K562 (cell line): ENCODE measurements around the gene VDAC2. TPM values are rescaled to one million over a fixed set of nuclear protein-coding genes. Genes with fewer than 3 reads are reported as not detected.

Experiments used
- CBX5 ChIP-seq: IDR thresholded peaks from 2 replicates; pipeline ENCODE4 v1.6.1; 2014; ENCODE audit warnings: low read depth, borderline replicate concordance
- CCNT2 ChIP-seq: IDR thresholded peaks from 2 replicates; pipeline ENCODE4 v1.6.1; 2011; ENCODE audit warnings: borderline replicate concordance, low read depth, mild to moderate bottlenecking, moderate library complexity, mixed read lengths, low read length; ENCODE audit not compliant: insufficient read length; ENCODE audit errors: extremely low read depth
- DNMT1 ChIP-seq: fragments of 450-650 bp; IDR thresholded peaks from 2 replicates; pipeline ENCODE4 v1.6.1; 2016; ENCODE audit warnings: antibody characterized with exemption, mild to moderate bottlenecking
- ESRRB ChIP-seq: fragments of 250-450 bp; sonication (Bioruptor Pico); IDR thresholded peaks from 2 replicates; pipeline ENCODE4 v1.5.0; 2020; ENCODE audit warnings: mild to moderate bottlenecking, moderate library complexity, borderline replicate concordance
- ETV6 ChIP-seq, 3 experiments: fragments of 150-350 bp in 1 of 3; sonication (generic) in 1 of 3; formaldehyde crosslinking in 1 of 3; IDR thresholded peaks; 2 replicates each; pipeline versions ENCODE4 v1.6.1 to v1.8.0; 2014 to 2022; ENCODE audit warnings: borderline replicate concordance in 2 of 3, low read depth in 2 of 3, antibody characterized with exemption in 1 of 3, low read length in 1 of 3, mild to moderate bottlenecking in 1 of 3, missing genetic modification reagents in 1 of 3
- HOXB6 ChIP-seq: fragments of 250-450 bp; sonication (Bioruptor Pico); IDR thresholded peaks from 2 replicates; pipeline ENCODE4 v1.5.1; 2022; ENCODE audit warnings: mild to moderate bottlenecking, borderline replicate concordance
- MTA3 ChIP-seq: fragments of 450-650 bp; formaldehyde crosslinking; IDR thresholded peaks from 2 replicates; pipeline ENCODE4 v1.6.1; 2017; ENCODE audit warnings: mild to moderate bottlenecking, borderline replicate concordance
- NR2C2 ChIP-seq, 2 experiments: fragments of 200-800 bp in 1 of 2; sonication (Bioruptor generic) in 1 of 2; sonication (generic) in 1 of 2; formaldehyde crosslinking in 1 of 2; IDR thresholded peaks; 2 replicates each; pipeline versions ENCODE4 v1.6.1 to v1.8.0; 2016 to 2022; ENCODE audit warnings: mild to moderate bottlenecking in 1 of 2, missing compliant biosample characterization in 1 of 2, missing genetic modification characterization in 1 of 2, missing genetic modification reagents in 1 of 2
- RNF2 ChIP-seq: sonication (generic); IDR thresholded peaks from 2 replicates; pipeline ENCODE4 v1.6.1; 2016
- SAP30 ChIP-seq: fragments of 200-600 bp; sonication (generic); IDR thresholded peaks from 2 replicates; pipeline ENCODE4 v1.6.1; 2012; ENCODE audit warnings: borderline replicate concordance, low read depth, mild to moderate bottlenecking, moderate library complexity, low read length, control low read depth, inconsistent platforms; ENCODE audit not compliant: insufficient read depth, poor library complexity, severe bottlenecking
- SRSF3 ChIP-seq: fragments of 200-400 bp; formaldehyde crosslinking; IDR thresholded peaks from 2 replicates; pipeline ENCODE4 v1.6.1; 2016; ENCODE audit warnings: mild to moderate bottlenecking, low read length, moderate library complexity; ENCODE audit not compliant: insufficient read depth
- TAF1 ChIP-seq: IDR thresholded peaks from 2 replicates; pipeline ENCODE4 v1.6.1; 2011; ENCODE audit warnings: mild to moderate bottlenecking, low read length, moderate library complexity; ENCODE audit not compliant: insufficient read depth, control insufficient read depth, severe bottlenecking; ENCODE audit errors: extremely low read depth
- TBL1XR1 ChIP-seq, 2 experiments: IDR thresholded peaks; 2 replicates each; pipeline ENCODE4 v1.6.1; 2012; ENCODE audit warnings: improper control_type of control experiment in 2 of 2, low read length in 2 of 2, mild to moderate bottlenecking in 1 of 2
- TGIF2 ChIP-seq: sonication (generic); formaldehyde crosslinking; IDR thresholded peaks from 2 replicates; pipeline ENCODE4 v1.8.1; 2022; ENCODE audit warnings: mild to moderate bottlenecking, missing genetic modification reagents, moderate library complexity
- ZFP36 ChIP-seq: fragments of 150-350 bp; IDR thresholded peaks from 2 replicates; pipeline ENCODE4 v1.6.1; 2018; ENCODE audit warnings: low read length, low read depth; ENCODE audit not compliant: partially characterized antibody
- ZKSCAN1 ChIP-seq: fragments of 150-350 bp; IDR thresholded peaks from 2 replicates; pipeline ENCODE4 v1.6.1; 2016; ENCODE audit warnings: low read depth, low read length
- ZNF41 ChIP-seq: fragments of 250-450 bp; sonication (Bioruptor Pico); conservative IDR thresholded peaks from 2 replicates; pipeline ENCODE4 v1.4.0; 2020; ENCODE audit warnings: mild to moderate bottlenecking
- ZNF584 ChIP-seq: fragments of 200-800 bp; sonication (Bioruptor generic); IDR thresholded peaks from 2 replicates; pipeline ENCODE4 v1.6.1; 2016; ENCODE audit warnings: low read depth, mild to moderate bottlenecking, missing genetic modification characterization, missing compliant biosample characterization
- ZNF778 ChIP-seq: fragments of 450-650 bp; formaldehyde crosslinking; IDR thresholded peaks from 2 replicates; pipeline ENCODE4 v1.4.0; 2020; ENCODE audit warnings: mild to moderate bottlenecking, moderate library complexity
- ZZZ3 ChIP-seq: fragments of 450-650 bp; IDR thresholded peaks from 2 replicates; pipeline ENCODE4 v1.6.1; 2016; ENCODE audit warnings: antibody characterized with exemption, mild to moderate bottlenecking, moderate library complexity
- polyA plus RNA-seq, 8 experiments: library from polyadenylated mRNA; depleted of rRNA in 4 of 8; stranded (reverse) in 5 of 8; unstranded in 3 of 8; fragments of >200 nt; fragmentation: Nextera tagmentation in 2 of 8; fragmentation: Illumina TruSeq in 1 of 8; extraction: Ambion mirVana in 2 of 8; extraction: Trizol in 1 of 8; gene quantifications; 2 replicates each; pipeline versions ENCODE4 v1.2.1 to v1.2.3, GENCODE V29; 2011 to 2014; ENCODE audit warnings: inconsistent platforms in 1 of 8, missing spikeins in 1 of 8
- total RNA-seq, 7 experiments: library from RNA; depleted of rRNA in 6 of 7; stranded (reverse); fragments of >200 nt in 6 of 7; fragmentation: Illumina TruSeq in 2 of 7; extraction: Trizol in 2 of 7; gene quantifications; 2 replicates each; pipeline versions ENCODE4 v1.2.1 to v1.2.3, GENCODE V29; 2011 to 2021; ENCODE audit warnings: low replicate concordance in 1 of 7
- TF ChIP-seq, protein P1 (sequence below): fragments of 250-450 bp; sonication (Bioruptor Pico); IDR thresholded peaks from 2 replicates; pipeline ENCODE4 v1.4.0; 2020; ENCODE audit warnings: mild to moderate bottlenecking, moderate library complexity
- TF ChIP-seq, protein P2 (sequence below): fragments of 450-650 bp; IDR thresholded peaks from 2 replicates; pipeline ENCODE4 v1.7.1; 2018; ENCODE audit warnings: mild to moderate bottlenecking, low read depth; ENCODE audit not compliant: partially characterized antibody

Gene VDAC2
- total and polyA plus RNA-seq, 9 of the 15 experiments (the other 6 are each of a cell fraction or from before 2014, with no cell fraction given), result 139 to 450 (median 250) TPM

DNA sequence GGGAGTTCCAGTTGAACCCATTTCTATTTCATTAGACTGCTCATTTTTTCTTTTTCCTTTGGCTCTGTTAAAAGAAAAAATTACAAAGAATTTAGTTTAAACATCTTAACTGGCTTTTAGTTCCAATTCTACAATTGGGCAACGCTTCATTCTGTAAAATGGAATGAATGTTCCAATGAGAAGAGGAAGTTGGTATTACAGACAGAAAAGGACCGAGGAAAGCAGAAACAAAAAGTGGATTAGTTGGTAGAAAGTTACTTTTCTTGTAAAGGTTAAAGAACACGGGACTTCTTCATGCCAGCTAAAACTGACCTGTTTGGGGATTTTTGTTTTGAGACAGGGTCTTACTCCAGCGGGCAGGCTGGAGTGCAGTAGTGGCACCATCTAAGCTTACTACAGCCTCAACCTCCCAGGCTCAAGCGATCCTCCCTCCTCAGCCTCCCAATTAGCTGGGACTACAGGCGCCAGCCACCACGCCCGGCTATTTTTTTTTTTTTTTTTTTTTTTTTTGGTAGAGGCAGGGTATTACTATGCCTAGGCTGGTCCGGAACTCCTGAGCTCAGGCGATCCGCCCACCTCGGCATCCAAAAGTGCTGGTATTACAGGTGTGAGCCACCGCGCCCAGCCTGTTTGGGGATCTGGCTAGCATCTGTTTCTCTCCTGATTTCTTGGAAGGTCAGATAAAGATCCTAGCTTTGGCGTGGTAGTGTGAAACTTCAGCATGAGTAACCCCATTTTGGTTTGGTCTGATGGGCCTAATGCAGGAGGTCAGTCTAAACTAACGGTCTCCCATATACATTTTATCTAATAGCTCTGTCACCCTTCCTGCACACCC lies 1.3 kb upstream of the VDAC2 start (continued):
- TF ChIP-seq ETV6 (IDR thresholded peaks at IDR 0.05; ENCODE audit: borderline replicate concordance in 1 of 2, low read depth in 2 of 2, low read length in 1 of 2) (no peak), ETV6 (CRISPR knock-in tag; IDR thresholded peaks at IDR 0.05; ENCODE audit: borderline replicate concordance) (no peak), ZKSCAN1 (no peak), CCNT2 (no peak), ZNF778 (CRISPR knock-in tag) (no peak), RNF2 (no peak; the same call in 1 of the 2 replicates), CBX5 (no peak), NR2C2 (CRISPR knock-in tag; IDR thresholded peaks at IDR 0.05) (no peak), NR2C2 (tag; IDR thresholded peaks at IDR 0.05) (no peak), ZNF41 (CRISPR knock-in tag) (peak; percentile 89), ZFP36 (no peak), ZZZ3 (no peak), HOXB6 (CRISPR knock-in tag) (no peak), TGIF2 (CRISPR knock-in tag) (no peak), MTA3 (no peak), DNMT1 (no peak), TBL1XR1 (IDR thresholded peaks at IDR 0.05; ENCODE audit: low read length in 2 of 2) (no peak), SAP30 (no peak), SRSF3 (no peak), TAF1 (no peak), ZNF584 (peak; percentile 97), ESRRB (CRISPR knock-in tag) (peak; percentile 81; the same call in 1 of the 2 replicates)
- TF ChIP-seq, protein P1, sequence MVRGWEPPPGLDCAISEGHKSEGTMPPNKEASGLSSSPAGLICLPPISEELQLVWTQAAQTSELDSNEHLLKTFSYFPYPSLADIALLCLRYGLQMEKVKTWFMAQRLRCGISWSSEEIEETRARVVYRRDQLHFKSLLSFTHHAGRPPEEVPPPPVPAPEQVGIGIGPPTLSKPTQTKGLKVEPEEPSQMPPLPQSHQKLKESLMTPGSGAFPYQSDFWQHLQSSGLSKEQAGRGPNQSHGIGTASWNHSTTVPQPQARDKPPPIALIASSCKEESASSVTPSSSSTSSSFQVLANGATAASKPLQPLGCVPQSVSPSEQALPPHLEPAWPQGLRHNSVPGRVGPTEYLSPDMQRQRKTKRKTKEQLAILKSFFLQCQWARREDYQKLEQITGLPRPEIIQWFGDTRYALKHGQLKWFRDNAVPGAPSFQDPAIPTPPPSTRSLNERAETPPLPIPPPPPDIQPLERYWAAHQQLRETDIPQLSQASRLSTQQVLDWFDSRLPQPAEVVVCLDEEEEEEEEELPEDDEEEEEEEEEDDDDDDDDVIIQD (CRISPR knock-in tag), result no peak
- TF ChIP-seq, protein P2, sequence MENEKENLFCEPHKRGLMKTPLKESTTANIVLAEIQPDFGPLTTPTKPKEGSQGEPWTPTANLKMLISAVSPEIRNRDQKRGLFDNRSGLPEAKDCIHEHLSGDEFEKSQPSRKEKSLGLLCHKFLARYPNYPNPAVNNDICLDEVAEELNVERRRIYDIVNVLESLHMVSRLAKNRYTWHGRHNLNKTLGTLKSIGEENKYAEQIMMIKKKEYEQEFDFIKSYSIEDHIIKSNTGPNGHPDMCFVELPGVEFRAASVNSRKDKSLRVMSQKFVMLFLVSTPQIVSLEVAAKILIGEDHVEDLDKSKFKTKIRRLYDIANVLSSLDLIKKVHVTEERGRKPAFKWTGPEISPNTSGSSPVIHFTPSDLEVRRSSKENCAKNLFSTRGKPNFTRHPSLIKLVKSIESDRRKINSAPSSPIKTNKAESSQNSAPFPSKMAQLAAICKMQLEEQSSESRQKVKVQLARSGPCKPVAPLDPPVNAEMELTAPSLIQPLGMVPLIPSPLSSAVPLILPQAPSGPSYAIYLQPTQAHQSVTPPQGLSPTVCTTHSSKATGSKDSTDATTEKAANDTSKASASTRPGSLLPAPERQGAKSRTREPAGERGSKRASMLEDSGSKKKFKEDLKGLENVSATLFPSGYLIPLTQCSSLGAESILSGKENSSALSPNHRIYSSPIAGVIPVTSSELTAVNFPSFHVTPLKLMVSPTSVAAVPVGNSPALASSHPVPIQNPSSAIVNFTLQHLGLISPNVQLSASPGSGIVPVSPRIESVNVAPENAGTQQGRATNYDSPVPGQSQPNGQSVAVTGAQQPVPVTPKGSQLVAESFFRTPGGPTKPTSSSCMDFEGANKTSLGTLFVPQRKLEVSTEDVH, result no peak
